Measurements from ENCODE around the gene NBPF1.
"Not testable (repeated sequence)": the region's sequence is repeated elsewhere in the genome, so short reads cannot be mapped to it uniquely, and the experiment has no call there.

The NBPF1 gene

GRCh38 chr1:16532235-16532991, 81.0 kb downstream of the NBPF1 start:
- H2AFZ ChIP-seq (ENCODE audit: low read depth); H3K9ac ChIP-seq: not testable (repeated sequence)

GRCh38 chr1:16528338-16528737, 85.0 kb downstream of the NBPF1 start:
- H3K27me3 ChIP-seq (ENCODE audit: insufficient read depth, low read depth); H3K27ac ChIP-seq; H3K36me3 ChIP-seq (ENCODE audit: insufficient read depth); H2AFZ ChIP-seq (ENCODE audit: low read depth); H3K4me2 ChIP-seq; H3K4me1 ChIP-seq (ENCODE audit: low read depth, poor library complexity, severe bottlenecking); H3K4me3 ChIP-seq (IDR thresholded peaks at IDR 0.05; ENCODE audit: insufficient read depth, low read depth, low read length); H3K79me2 ChIP-seq (ENCODE audit: insufficient read depth, low read depth); H3K9ac ChIP-seq; H4K20me1 ChIP-seq (ENCODE audit: insufficient read depth): not testable (repeated sequence)

More at GRCh38 chr1:16532235-16532991, 81.0 kb downstream of the NBPF1 start:
- H3K27ac ChIP-seq; H3K79me2 ChIP-seq (ENCODE audit: insufficient read depth, low read depth); H3K36me3 ChIP-seq (ENCODE audit: insufficient read depth); H4K20me1 ChIP-seq (ENCODE audit: insufficient read depth); H3K27me3 ChIP-seq (ENCODE audit: insufficient read depth, low read depth); H3K4me3 ChIP-seq (IDR thresholded peaks at IDR 0.05; ENCODE audit: insufficient read depth, low read depth, low read length); H3K4me2 ChIP-seq; H3K4me1 ChIP-seq (ENCODE audit: low read depth, poor library complexity, severe bottlenecking): not testable (repeated sequence)

GRCh38 chr1:16525769-16526168, 87.6 kb downstream of the NBPF1 start:
- H3K4me1 ChIP-seq (ENCODE audit: low read depth, poor library complexity, severe bottlenecking); H3K9ac ChIP-seq; H3K4me2 ChIP-seq; H3K27me3 ChIP-seq (ENCODE audit: insufficient read depth, low read depth); H3K79me2 ChIP-seq (ENCODE audit: insufficient read depth, low read depth); H3K4me3 ChIP-seq (IDR thresholded peaks at IDR 0.05; ENCODE audit: insufficient read depth, low read depth, low read length); H4K20me1 ChIP-seq (ENCODE audit: insufficient read depth); H3K27ac ChIP-seq; H2AFZ ChIP-seq (ENCODE audit: low read depth); H3K36me3 ChIP-seq (ENCODE audit: insufficient read depth): not testable (repeated sequence)

- H3K27ac ChIP-seq; H2AFZ ChIP-seq (ENCODE audit: low read depth); H3K4me1 ChIP-seq (ENCODE audit: low read depth, poor library complexity, severe bottlenecking); H4K20me1 ChIP-seq (ENCODE audit: insufficient read depth); H3K36me3 ChIP-seq (ENCODE audit: insufficient read depth); H3K4me3 ChIP-seq (IDR thresholded peaks at IDR 0.05; ENCODE audit: insufficient read depth, low read depth, low read length); H3K9ac ChIP-seq; H3K27me3 ChIP-seq (ENCODE audit: insufficient read depth, low read depth); H3K79me2 ChIP-seq (ENCODE audit: insufficient read depth, low read depth); H3K4me2 ChIP-seq: not testable (repeated sequence)
Observed at GRCh38 chr1:16521679-16522078, 91.7 kb downstream of the NBPF1 start.

GRCh38 chr1:16521288-16521583, 92.1 kb downstream of the NBPF1 start:
- Histone ChIP-seq H4K20me1 (ENCODE audit: insufficient read depth) (no peaks in the 10 kb centered on the region), H3K27me3 (ENCODE audit: insufficient read depth, low read depth) (no peaks in the 10 kb centered on the region), H3K36me3 (ENCODE audit: insufficient read depth) (no peaks in the 10 kb centered on the region), H3K79me2 (ENCODE audit: insufficient read depth, low read depth) (no peaks in the 10 kb centered on the region), H3K9ac (no peak overlapping the region), H3K4me3 (IDR thresholded peaks at IDR 0.05; ENCODE audit: insufficient read depth, low read depth, low read length) (no peak overlapping the region), H3K4me2 (no peak overlapping the region), H3K27ac (no peak overlapping the region), H2AFZ (ENCODE audit: low read depth) (no peak overlapping the region), H3K4me1 (ENCODE audit: low read depth, poor library complexity, severe bottlenecking) (no peaks in the 10 kb centered on the region)
- TF ChIP-seq CTCF (conservative IDR thresholded peaks at IDR 0.05; ENCODE audit: low read depth, low read length), result no peak

- not testable (repeated sequence) for H3K79me2 ChIP-seq (ENCODE audit: insufficient read depth, low read depth); H3K36me3 ChIP-seq (ENCODE audit: insufficient read depth); H3K27me3 ChIP-seq (ENCODE audit: insufficient read depth, low read depth); H3K9ac ChIP-seq; H2AFZ ChIP-seq (ENCODE audit: low read depth); H3K4me1 ChIP-seq (ENCODE audit: low read depth, poor library complexity, severe bottlenecking); H3K4me2 ChIP-seq; H3K4me3 ChIP-seq (IDR thresholded peaks at IDR 0.05; ENCODE audit: insufficient read depth, low read depth, low read length); H4K20me1 ChIP-seq (ENCODE audit: insufficient read depth); H3K27ac ChIP-seq
Observed at GRCh38 chr1:16520435-16521287, 92.7 kb downstream of the NBPF1 start.

- not testable (repeated sequence) for H3K27ac ChIP-seq; H3K36me3 ChIP-seq (ENCODE audit: insufficient read depth); H3K4me3 ChIP-seq (IDR thresholded peaks at IDR 0.05; ENCODE audit: insufficient read depth, low read depth, low read length); H3K4me2 ChIP-seq; H3K4me1 ChIP-seq (ENCODE audit: low read depth, poor library complexity, severe bottlenecking); H4K20me1 ChIP-seq (ENCODE audit: insufficient read depth); H3K79me2 ChIP-seq (ENCODE audit: insufficient read depth, low read depth); H2AFZ ChIP-seq (ENCODE audit: low read depth); H3K9ac ChIP-seq; H3K27me3 ChIP-seq (ENCODE audit: insufficient read depth, low read depth)
Observed at GRCh38 chr1:16519255-16519951, 94.0 kb downstream of the NBPF1 start.

GRCh38 chr1:16518913-16519254, 94.5 kb downstream of the NBPF1 start:
- H3K27ac ChIP-seq; H3K4me2 ChIP-seq; H2AFZ ChIP-seq (ENCODE audit: low read depth); H3K4me1 ChIP-seq (ENCODE audit: low read depth, poor library complexity, severe bottlenecking); H3K4me3 ChIP-seq (IDR thresholded peaks at IDR 0.05; ENCODE audit: insufficient read depth, low read depth, low read length); H3K9ac ChIP-seq; H4K20me1 ChIP-seq (ENCODE audit: insufficient read depth); H3K27me3 ChIP-seq (ENCODE audit: insufficient read depth, low read depth); H3K79me2 ChIP-seq (ENCODE audit: insufficient read depth, low read depth); H3K36me3 ChIP-seq (ENCODE audit: insufficient read depth): not testable (repeated sequence)

- H3K4me2 ChIP-seq; H2AFZ ChIP-seq (ENCODE audit: low read depth); H3K79me2 ChIP-seq (ENCODE audit: insufficient read depth, low read depth); H4K20me1 ChIP-seq (ENCODE audit: insufficient read depth); H3K4me3 ChIP-seq (IDR thresholded peaks at IDR 0.05; ENCODE audit: insufficient read depth, low read depth, low read length); H3K27me3 ChIP-seq (ENCODE audit: insufficient read depth, low read depth); H3K36me3 ChIP-seq (ENCODE audit: insufficient read depth); H3K27ac ChIP-seq; H3K9ac ChIP-seq; H3K4me1 ChIP-seq (ENCODE audit: low read depth, poor library complexity, severe bottlenecking): not testable (repeated sequence)
Observed at GRCh38 chr1:16516694-16517410, 96.5 kb downstream of the NBPF1 start.
